Measurements from ENCODE around the gene PPM1J.

The PPM1J gene

GRCh38 chr1:112704391-112704933, 10.7 kb downstream of the PPM1J start:
- DNase-seq (ENCODE audit: low read depth), result no peak

- DNase-seq (ENCODE audit: low read depth), result no peak
These were observed 11.4 kb downstream of the PPM1J start for GRCh38 chr1:112703706-112704105.

GRCh38 chr1:112702420-112703261, 12.5 kb downstream of the PPM1J start:
- DNase-seq (ENCODE audit: low read depth), result no peak

- DNase-seq (ENCODE audit: low read depth), result no peak
These were observed 13.1 kb downstream of the PPM1J start for GRCh38 chr1:112702067-112702395.

- DNase-seq (ENCODE audit: low read depth), result no peak
These were observed 13.7 kb downstream of the PPM1J start for GRCh38 chr1:112701227-112702066.

GRCh38 chr1:112700290-112701226, 14.6 kb downstream of the PPM1J start:
- peak; percentile 94 for DNase-seq (ENCODE audit: low read depth)

- no peak for DNase-seq (ENCODE audit: low read depth)
These were observed 15.5 kb downstream of the PPM1J start for GRCh38 chr1:112699425-112700144.

- DNase-seq (ENCODE audit: low read depth), result no peak
These were observed 16.5 kb downstream of the PPM1J start for GRCh38 chr1:112698366-112699310.

GRCh38 chr1:112697781-112698201, 17.3 kb downstream of the PPM1J start:
- no peak for DNase-seq (ENCODE audit: low read depth)

GRCh38 chr1:112696578-112697314, 18.4 kb downstream of the PPM1J start:
- DNase-seq (ENCODE audit: low read depth), result no peak

- DNase-seq (ENCODE audit: low read depth), result no peak
These were observed 19.9 kb downstream of the PPM1J start for GRCh38 chr1:112695276-112695675.

GRCh38 chr1:112694363-112694929, 20.7 kb downstream of the PPM1J start:
- DNase-seq (ENCODE audit: low read depth), result no peak

- no peak for DNase-seq (ENCODE audit: low read depth)
These were observed 21.3 kb downstream of the PPM1J start for GRCh38 chr1:112693821-112694220.

- DNase-seq (ENCODE audit: low read depth), result no peak
These were observed 22.5 kb downstream of the PPM1J start for GRCh38 chr1:112692681-112693080.

GRCh38 chr1:112689842-112690237, 25.3 kb downstream of the PPM1J start:
- DNase-seq (ENCODE audit: low read depth), result no peak

- DNase-seq (ENCODE audit: low read depth), result no peak
These were observed 25.8 kb downstream of the PPM1J start for GRCh38 chr1:112689196-112689841.

GRCh38 chr1:112688781-112689193, 26.3 kb downstream of the PPM1J start:
- no peak for DNase-seq (ENCODE audit: low read depth)

- DNase-seq (ENCODE audit: low read depth), result no peak
These were observed 27.2 kb downstream of the PPM1J start for GRCh38 chr1:112687785-112688496.
